HG02840 (cell line): ENCODE results near the gene SORL1.

Experiments
- ATAC-seq: cut with Tn5 transposase; IDR thresholded peaks from one replicate; pipeline ENCODE4 v1.9.1; 2021; ENCODE audit warnings: mild to moderate bottlenecking, moderate library complexity, moderate number of reproducible peaks; ENCODE audit not compliant: unreplicated experiment, low FRiP score

SORL1 gene

DNA sequence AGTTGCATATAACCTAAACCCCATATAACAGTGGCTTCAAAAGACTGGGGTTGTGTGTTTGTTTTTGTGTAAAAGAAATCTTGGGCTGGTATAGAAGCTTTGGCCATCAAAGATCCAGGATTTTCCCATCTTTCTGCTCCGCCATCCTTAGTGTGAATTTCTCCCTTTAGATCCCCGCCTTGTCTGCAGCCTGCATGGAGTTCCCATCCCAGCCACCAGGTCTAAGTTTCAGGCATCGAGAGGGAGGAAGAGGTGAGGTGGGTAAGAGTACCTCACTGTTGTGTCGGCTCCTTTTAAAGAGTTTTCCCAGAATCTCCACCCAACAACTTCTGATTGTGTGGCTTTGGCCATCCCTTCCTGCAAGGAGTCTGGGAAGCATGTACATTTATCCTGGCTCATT lies 196.2 kb downstream of the SORL1 start:
- no peak for ATAC-seq

DNA sequence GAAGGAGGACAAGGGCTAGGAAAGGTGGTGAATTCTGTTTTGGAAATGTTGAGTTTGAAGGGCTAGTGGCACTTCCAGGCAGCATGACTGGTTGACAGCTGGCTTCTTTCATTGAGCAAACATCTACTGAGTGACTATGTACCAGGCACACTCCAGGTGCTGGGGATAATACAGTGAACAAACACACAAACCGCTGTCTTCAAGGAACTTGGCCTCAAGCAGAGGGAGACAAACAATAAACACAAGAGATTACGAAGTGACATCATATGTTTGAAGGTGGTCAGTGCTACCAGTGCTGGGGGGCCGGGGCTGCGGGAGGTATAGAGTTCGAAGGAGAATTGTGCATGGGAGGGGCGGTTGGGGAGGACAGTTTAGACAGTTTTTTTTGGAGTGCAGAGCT lies 197.7 kb downstream of the SORL1 start:
- no peak for ATAC-seq

- no peak for ATAC-seq
These were observed 198.5 kb downstream of the SORL1 start for GRCh38 chr11:121650351-121651256.

DNA sequence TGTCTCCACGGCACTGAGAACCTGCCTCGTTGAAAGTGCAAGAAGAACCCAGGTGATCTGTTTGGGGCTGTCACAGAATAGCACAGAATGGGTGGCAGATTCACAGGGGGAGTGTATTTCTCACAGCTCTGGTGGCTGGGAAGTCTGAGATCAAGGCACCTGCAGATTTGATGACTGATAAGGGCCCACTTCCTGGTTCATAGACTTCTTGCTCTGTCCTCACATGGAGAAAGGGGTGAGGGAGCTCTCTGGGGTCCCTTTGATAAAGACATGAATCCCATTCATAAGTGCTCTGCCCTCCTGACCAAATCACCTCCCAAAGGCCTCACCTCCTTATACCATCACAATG lies 199.1 kb downstream of the SORL1 start:
- no peak for ATAC-seq

DNA sequence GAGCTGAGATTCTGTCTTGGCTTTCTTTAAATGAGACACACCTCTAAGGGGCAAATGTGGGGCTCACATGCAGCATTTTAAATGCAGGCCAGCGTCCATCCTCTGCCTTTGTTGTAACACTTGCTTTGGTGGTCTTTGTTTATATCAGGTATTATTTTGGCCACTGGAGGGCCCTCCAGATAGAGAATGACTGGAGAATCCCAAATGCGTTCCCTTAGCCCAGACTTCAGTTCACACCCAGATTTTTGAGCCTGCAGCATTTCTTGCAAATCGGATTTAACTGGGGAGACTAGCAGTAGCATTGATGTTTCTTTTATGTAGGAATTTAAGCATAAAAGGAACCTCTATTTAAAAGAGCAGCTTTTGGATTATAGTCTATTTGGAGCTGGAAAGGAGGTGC lies 200.9 kb downstream of the SORL1 start:
- no peak for ATAC-seq

DNA sequence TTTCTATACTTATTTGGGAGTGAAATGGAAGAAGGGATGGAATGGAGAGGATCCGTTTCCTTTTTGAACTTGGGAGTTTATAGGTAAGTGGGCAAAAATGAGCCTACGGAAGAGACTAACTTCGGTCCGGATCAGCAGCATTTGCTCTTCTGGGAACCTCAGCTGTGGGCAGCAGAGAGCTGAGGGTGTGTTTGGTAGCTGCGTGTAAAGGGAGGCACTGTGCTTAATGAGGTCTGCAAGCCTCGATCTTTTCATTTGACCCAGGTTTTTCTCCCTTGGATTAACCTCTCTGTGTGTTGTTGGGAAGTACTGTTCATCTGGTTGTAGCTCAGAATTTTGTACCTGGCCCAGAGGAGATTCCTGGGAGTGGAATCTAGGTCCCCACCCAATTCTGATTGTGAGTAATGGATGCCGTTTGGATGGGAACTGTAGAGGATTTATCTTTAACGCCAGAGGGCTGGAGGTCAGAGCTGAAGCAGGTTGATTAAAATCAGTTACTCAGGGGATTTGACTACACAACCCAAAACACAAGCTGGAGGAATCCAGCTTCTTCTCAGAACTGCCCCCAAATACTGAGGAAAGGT lies 202.2 kb downstream of the SORL1 start:
- ATAC-seq: no peak

- ATAC-seq: no peak
These were observed 202.9 kb downstream of the SORL1 start for GRCh38 chr11:121654843-121655536.

- ATAC-seq: peak; percentile 71
These were observed 203.6 kb downstream of the SORL1 start for GRCh38 chr11:121655537-121656327.

GRCh38 chr11:121656328-121657090 lies 204.4 kb downstream of the SORL1 start:
- no peak for ATAC-seq

DNA sequence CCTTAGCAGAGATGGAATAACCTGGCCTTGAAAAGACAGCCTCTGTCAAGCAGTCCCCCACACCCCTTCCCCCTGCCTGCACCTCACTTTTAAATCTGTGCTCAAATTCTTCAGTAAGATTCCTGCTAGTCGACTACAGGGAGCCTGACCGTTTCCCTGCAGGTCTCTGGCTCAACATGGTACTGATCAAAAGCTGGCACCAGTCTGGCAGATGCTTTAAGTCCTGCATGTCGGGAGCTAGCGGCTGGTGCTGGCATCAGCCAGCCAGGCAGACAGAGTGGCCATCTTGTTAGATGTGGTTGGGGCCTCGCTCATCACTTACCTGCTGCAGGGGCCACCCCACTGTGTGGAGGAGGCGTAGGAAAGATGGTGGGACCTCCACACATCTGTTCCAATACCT lies 205.0 kb downstream of the SORL1 start:
- no peak for ATAC-seq

DNA sequence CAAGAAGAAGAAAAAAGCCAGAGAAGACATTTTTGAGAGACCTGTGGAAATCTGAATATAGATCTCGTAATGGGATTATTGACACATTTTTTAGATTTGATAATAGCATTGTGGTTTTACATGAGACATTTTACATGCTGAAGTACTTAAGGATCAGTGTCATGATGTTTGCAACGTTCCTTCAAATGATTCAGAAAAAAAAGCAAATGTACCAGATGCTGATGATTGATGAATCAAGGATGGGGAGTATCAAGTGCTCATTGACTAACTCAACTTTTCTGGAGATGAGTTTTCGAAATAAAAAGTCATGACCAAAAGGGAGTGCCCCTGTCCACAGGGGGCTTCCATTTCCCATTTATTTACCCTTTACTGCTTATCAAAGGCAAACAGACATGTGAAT lies 207.7 kb downstream of the SORL1 start:
- no peak for ATAC-seq

DNA sequence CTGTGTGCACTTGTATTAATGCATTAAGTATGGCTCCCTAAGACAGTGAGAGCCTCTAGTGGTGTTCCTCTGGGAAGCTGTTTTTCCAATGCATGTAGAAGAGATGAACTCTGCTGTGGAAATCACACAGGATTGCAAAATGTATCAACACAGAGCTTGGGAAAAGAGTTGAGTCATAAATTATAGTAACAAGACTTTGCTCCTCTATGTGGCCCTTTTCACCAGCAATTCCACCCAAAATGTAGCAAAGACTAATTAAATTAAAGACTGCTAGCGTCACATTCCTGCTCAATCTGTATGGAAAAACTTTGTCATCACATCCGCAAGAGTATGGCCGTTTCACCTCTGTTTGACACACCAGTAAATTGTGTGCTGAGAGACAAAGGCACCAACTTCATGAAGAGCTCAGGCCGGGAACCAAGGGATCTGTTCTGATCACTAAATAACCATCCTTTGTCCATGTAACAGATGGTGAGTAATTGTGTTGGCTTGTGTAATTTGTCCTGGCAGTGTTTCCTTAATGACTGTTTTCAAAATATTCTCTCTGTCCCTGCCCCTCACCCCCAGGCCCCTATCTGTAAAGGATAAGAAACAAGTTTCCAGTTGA lies 209.9 kb downstream of the SORL1 start:
- no peak for ATAC-seq

GRCh38 chr11:121664144-121664543 lies 212.0 kb downstream of the SORL1 start:
- no peak for ATAC-seq

GRCh38 chr11:121665206-121665838 lies 213.2 kb downstream of the SORL1 start:
- ATAC-seq: no peak

GRCh38 chr11:121667836-121668235 lies 215.7 kb downstream of the SORL1 start:
- ATAC-seq: no peak

DNA sequence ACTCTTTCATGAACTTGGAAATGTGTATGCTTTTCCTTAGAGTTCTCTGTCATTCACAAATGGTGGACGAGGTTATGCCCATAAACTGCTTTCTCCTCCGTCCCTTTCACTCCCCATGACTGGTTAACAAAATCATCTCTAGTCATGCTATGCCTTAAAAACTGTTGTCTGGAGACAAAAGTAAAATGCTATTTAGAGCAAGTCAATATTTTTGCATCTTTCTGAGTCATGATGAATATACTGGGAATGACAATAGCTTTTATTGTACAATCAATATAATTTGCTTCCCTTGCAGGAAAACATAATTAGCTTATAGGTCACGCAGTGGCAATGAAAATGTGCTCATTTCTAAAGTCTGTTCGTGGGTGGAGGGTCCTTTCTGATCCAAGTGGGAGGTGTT lies 217.3 kb downstream of the SORL1 start:
- no peak for ATAC-seq

GRCh38 chr11:121670266-121670665 lies 218.2 kb downstream of the SORL1 start:
- no peak for ATAC-seq

DNA sequence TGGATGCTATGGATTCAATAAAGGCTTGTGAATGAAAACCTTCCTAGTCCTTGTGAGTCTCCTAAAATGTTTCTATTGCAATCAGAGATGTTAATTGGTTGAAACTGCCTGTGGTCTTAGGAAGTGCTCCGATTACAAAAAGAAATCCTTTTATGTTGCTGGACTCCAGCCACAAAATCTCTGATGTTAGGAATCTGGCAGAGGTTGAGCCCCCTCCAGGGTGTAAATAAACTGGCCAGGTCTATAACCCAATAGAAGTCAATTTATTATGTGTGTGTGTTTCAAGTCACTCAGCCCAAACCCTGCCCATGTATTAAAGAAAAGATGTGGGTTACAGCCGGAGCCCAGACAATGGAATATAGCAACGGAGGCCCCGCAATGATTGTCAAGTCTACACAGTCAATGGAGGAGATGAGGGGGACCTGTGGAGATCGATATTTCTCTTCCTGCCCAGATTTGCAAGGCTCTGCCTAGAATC lies 218.7 kb downstream of the SORL1 start:
- no peak for ATAC-seq
